LoVo (cell line): ENCODE results near the gene ADCY5.

ENCODE experiments used
- DNase-seq: peaks from one replicate; pipeline ENCODE4 v3.0.0-alpha.2; 2016; ENCODE audit warnings: low spot score

The ADCY5 gene

DNA sequence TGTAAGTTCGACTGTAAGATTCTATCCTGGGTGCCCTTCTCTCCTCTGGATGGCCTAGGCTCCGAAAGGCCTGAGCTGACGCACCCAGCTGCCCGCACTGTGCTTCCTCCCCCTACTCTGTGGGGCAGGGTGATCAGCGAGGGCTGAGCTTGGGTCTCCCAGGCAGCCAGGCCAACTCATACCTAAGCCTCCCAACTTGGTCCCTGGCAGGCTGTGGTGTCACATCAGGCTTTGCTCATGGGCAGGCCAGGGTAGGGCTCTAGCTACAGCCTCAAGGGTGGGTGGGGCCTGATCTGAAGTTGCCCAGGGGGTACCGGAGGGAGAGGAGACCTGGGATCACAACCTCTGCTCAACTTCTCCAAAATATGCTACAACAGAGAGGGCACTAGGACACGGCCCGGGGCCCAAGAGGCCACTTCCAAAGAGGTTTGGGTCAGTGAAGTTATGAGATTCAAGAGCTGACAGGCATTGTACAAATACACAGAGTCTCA is 123.1 kb downstream of the ADCY5 start:
- no peak for DNase-seq

DNA sequence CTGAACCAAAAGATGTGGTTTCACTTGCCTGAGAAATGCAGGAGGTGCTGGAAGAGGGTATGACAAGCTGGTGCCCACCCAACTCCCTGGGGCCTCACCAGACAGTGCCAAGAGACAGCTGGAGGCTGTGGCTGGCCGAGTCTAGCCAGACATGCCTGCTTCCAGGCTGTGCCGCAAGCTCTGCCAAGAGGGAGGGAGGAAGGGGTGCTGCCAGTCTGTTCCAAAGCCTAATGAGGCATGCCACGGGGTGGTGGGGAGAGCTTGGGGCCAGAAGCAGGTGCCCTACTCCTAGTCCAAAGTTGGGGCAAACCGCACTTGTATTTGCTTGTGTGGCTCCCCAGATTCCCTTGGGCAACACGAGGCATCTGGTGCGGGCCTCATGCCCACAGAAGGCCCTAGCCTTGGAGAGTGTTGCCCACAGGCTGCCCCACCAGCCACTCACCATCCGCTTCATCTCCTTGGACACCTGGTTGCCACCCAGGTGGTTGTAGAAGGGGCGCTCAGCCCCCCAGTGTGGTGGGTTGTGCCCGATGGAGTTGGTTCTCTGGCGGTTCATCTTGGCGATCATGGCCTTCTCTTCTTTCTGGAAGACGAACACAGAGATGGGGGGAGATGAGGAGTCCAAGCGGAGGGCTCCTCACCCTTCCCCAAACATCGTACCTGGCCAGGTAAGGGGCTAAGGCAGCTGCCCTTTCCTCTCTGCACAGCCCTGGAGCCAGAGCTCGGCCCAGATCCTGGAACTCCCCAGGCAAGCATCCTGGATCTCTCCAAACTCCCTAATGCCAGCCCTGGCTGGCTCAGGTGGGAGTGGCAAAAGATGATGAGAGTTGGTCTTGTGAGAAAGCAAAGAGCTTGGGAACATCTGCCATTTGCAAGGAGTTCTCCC is 123.8 kb downstream of the ADCY5 start:
- no peak for DNase-seq

GRCh38 chr3:123323781-123324180 is 125.1 kb downstream of the ADCY5 start:
- DNase-seq, result no peak

DNA sequence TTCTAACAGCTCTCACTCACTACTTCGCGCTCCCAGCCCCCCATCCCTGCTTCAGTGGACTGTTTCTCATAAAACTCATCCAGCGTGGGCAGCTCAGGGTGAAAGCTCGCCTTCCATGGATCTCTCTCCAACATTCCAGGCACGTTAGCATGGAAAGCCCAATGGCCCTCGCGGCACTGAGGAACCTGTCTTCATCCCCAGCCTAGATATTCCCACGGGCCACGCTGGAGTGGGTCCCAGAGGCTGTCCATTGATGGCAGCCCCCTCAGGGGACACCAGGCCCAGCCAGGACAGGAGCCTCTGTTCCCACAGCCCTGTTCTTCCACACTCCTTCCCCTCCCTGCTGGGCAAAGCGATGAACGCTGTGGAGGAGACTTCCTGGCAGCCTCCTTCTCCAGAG is 126.0 kb downstream of the ADCY5 start:
- DNase-seq, result no peak

DNA sequence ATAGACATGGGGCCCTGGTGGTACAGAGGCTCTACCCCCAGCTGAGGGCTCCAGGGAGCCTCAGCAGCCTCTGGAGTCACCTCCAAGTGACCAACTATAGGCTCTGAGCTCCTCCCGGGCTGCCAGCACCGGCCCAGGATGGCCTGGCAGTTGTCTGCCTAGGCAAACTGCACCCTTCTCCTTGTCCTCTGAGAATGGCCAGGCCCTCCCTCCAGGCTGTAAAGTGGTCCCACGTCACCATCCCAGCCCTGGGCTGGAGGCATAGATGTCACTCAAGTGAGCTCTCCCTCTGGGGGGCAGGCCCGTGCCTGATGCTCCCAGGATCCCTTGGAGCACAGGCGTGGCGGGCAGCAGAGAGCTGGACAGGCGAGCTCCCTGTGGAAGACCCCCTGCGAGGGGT is 127.1 kb downstream of the ADCY5 start:
- no peak for DNase-seq

- no peak for DNase-seq
Measured at GRCh38 chr3:123320221-123320620, 128.7 kb downstream of the ADCY5 start.

- DNase-seq, result no peak
Measured at GRCh38 chr3:123319760-123320159, 129.1 kb downstream of the ADCY5 start.

GRCh38 chr3:123318374-123318773 is 130.5 kb downstream of the ADCY5 start:
- no peak for DNase-seq

DNA sequence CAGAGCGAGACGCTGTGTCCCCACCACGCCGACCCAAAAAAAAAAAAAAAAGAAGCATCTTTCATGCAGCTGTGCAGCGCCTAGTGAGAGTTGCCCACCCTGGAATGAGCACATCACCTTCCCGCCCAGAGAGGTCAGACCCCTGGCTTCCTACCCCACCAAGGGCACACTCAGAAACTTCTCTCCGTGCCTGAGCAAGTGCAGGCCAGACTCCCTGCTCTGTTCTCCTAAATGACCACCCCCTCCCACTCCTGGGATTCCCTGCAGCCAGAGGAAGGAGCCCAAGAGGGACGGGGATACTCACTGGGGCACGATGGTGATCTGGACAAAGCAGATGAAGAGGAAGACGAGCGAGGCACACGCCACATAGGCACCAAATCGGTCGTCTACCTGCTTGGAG is 131.2 kb downstream of the ADCY5 start:
- no peak for DNase-seq

DNA sequence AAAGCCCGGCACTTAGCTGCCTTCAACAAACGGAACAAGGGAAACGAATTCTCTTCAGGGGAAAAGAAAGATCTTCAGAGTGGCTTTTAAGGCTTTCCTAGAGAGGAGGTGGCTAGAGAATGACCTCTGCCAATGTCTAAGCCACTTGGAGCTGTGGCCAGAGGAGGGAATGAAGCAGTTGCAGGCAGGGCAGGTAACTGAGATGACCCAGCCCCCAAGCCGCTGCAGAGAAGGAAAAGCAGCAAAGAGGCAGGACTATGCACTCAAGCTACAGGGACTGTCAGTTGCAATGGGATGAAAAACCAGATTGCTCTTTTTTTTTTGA is 133.7 kb downstream of the ADCY5 start:
- DNase-seq, result no peak

GRCh38 chr3:123314359-123315270 is 134.3 kb downstream of the ADCY5 start:
- no peak for DNase-seq

- DNase-seq, result no peak
Measured at GRCh38 chr3:123313889-123314288, 135.0 kb downstream of the ADCY5 start.

DNA sequence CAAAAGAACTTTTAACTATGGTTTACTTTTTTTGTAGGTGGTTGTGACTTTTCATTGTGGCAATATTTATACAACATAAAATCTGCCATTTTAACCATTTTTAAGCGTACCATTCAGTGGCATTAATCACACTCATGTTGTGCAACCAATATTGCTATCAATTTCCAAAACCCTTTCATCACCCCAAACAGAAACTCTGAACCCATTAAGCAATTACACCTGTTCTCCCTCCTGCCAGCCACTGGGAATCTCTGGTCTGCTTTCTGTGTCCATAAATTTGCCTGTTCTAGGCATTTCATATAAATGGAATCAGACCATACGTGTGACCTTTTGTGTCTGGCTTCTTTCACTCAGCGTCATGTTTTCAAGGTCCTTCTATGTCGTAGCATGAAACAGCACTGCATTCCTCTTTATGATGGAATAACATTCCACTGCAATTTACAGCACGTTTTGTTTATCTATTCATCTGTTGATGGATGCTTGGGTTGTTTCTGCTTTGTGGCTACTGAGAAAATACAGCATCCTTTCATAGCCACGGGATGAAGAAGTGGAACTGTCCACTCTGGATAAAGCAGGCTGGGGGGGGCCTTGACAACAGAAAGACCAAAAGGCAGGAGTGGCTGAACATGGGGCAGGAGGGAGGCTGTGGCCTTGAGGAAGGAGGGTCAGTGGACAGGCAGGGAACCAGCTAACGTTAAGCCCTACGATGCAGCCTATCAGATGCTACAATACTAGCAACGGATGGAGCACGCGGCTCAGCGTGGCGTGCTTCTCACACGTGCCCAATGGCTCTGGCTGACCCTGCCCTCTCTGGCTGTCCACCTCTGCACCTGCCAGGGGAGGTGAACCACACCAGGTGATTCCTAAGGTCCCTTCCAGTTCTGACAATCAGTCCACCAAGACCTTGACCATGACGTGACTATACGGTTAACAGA is 136.3 kb downstream of the ADCY5 start:
- no peak for DNase-seq

GRCh38 chr3:123311201-123311600 is 137.7 kb downstream of the ADCY5 start:
- no peak for DNase-seq

GRCh38 chr3:123310741-123311140 is 138.1 kb downstream of the ADCY5 start:
- DNase-seq, result no peak

DNA sequence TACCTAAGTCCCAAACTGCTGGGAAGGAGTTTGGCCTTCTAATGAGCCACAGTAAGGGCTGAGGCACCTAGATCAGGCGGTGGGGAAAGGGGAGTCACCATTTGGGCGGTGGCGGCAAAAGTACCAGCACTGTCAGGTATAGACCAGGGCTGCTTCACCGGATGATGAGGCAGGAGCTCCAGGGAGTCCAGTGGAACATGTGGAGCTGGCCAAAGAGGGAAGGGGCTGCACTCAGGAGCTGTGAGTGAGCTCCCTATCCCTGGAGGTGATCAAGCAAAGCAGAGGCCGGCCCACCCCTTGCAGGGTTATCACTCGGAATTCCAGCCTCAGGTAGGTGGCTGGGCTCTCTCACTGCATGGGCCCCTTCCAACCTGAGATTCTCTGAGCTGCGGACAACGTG is 138.7 kb downstream of the ADCY5 start:
- DNase-seq, result no peak

- no peak for DNase-seq
Measured at GRCh38 chr3:123307064-123307463, 141.8 kb downstream of the ADCY5 start.

- no peak for DNase-seq
Measured at GRCh38 chr3:123305192-123305591, 143.7 kb downstream of the ADCY5 start.

DNA sequence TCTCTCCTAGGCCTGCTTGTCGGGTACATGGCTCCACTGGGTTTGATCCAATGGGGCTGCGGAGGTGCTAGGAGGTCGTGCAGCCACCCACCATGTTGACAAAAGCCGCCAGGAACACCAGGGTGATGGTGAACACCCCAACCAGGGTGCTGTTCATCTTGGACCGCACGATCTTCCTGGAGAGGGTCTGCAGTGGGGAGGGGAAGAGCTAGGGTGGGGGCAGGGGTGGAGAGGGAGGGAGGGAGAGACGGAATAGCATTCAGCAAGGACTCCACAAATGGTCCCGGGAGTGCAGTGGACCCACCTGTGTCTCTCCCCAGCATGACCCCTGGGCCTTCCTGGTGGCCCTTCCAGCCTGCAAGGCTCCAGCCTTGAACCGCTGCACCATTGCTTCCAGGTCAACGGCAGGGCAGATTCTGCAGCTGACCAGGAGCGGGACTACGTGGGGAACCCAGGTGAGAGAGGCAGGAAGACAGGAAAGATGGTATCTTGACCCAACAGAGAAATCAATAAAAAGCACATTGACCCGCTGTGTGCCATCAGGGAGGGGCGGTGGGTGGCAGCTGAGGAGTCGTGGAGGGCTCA is 144.8 kb downstream of the ADCY5 start:
- no peak for DNase-seq

DNA sequence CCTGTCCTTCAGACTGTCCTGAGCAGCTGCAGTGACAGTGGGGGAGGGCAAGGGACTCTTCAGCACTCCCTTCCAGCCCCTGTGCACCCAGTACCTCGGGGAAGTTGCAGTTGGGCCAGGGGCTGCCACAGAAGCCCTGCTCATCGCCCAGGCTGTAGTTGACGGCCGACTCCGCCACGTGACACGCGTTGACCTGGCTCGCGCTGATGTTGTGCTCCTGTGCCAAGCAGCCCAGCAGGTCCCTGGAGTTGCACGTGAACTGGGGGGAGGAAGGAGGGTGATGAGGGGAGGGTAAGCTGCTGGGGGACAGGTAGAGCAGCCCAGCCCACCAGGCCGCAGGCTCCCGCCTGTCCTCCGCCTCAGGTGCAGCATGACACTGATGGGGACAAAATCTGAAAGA is 145.9 kb downstream of the ADCY5 start:
- no peak for DNase-seq

GRCh38 chr3:123301331-123302184 is 147.3 kb downstream of the ADCY5 start:
- DNase-seq, result no peak
